CD4-positive, alpha-beta T cell treated with Interferon gamma for 1 hour (primary cell): ENCODE measurements around the gene SUCLA2.
"Not testable (repeated sequence)": the region's sequence is repeated elsewhere in the genome, so short reads cannot be mapped to it uniquely, and the experiment has no call there.

Experiments
- DNase-seq: peaks from one replicate; pipeline ENCODE4 v3.0.0-alpha.2; 2020

SUCLA2 gene

GRCh38 chr13:48001114-48001881 is at the start of gene SUCLA2:
TSS of gene SUCLA2 (minus strand) at chr13:48001273. CDS start at chr13:48001269, 4 bp downstream.
- peak; percentile 91 for DNase-seq

- no peak for DNase-seq
Measured at GRCh38 chr13:48050550-48050949, 49.5 kb upstream of the SUCLA2 start.

GRCh38 chr13:48043789-48044503 is 42.9 kb upstream of the SUCLA2 start:
- no peak for DNase-seq

DNA sequence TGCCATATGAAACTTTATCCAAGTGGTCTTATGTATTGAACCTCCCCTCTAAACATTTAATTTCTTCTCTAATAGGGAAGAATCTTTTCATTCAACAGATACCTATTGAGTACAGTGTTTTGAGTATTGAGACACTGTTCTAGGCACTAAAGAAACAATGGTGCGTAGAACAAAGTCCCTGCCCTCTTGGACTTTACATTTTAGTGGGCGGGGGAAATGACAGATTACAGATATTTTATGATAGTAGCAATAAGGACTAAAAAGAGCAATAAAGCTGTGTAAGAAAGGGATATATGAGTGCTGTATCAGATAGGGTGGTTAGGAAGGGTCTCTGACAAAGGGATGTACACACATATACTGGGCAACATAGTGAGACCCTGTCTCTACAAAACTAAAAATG is 41.8 kb upstream of the SUCLA2 start:
- no peak for DNase-seq

- no peak for DNase-seq
Measured at GRCh38 chr13:48040896-48041295, 39.8 kb upstream of the SUCLA2 start.

GRCh38 chr13:48040049-48040448 is 39.0 kb upstream of the SUCLA2 start:
- no peak for DNase-seq

DNA sequence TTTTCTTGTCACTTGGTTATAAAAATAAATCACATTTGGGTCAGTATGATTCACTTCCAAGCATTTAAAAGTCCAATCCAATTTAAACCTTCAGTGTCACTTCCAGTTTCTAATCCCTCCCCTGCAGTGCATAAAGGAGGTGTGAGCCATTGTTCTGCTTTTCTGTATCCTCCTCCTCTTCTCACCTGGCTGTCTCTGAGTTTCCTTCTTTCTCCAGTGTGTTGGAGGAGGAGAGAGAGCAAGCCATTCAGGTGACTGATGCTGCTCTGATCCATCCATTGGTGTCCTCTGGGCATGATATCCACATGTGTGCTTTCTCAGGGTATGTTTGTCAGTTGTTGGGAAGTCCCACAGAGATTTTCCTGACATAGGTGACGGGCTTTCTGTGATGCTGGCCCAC is 37.7 kb upstream of the SUCLA2 start:
- no peak for DNase-seq

DNA sequence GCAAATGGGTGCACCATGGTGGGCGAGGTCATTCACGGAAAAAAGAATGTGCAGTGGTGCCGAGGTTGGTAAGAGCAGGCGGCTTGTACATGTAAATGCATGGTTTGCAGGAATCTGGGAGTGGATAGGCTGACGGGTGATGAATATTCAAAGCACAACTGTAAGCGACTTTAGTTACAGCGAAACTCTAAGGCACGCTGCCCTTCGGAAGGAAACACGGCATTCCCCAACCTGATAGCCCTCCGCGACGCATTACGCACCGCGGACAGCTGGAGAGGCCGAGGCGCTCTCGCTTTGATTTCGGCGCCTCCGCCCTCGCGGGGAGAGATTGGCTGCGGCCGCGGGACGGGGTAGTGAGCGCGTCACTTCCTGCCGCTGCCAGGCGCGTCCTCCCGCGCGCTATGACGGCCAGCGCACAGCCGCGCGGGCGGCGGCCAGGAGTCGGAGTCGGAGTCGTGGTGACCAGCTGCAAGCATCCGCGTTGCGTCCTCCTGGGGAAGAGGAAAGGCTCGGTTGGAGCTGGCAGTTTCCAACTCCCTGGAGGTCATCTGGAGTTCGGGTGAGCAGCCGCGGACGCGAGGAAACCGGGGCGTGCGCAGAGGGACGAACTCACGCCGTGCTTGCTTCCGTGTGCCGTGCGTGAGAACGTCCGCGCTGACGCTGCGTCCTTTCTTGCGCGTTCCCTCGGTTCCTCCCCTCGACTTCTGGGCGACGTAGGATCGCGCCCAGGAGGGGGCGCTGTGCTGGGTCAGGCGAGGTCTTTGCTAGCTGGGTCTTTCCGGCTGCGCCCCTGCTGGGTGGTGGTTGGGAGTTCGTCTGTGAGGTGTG is 36.5 kb upstream of the SUCLA2 start, which contains the start of gene NUDT15:
Gene NUDT15 (plus strand): TSS at position 381 of the 828 bp plus-strand sequence. CDS start 21 bp downstream, at position 402.
- peak; percentile 93 for DNase-seq

DNA sequence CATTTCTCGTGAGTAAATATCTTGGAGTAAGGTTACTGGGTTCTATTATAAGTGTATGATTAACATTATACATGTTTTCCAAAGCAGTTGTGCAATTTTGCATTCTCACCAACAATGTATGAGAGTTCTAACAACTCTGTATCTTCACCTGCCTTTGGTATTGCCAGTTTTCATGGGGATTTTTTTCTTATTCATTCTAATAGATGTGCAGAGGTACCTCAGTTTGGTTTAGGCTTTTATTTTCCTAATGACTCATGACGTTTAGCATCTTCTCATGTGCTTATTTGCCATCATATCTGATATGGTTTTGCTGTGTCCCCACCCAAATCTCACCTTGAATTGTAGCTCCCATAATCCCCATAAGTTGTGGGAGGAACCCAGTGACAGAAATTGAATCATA is 28.8 kb upstream of the SUCLA2 start:
- no peak for DNase-seq

- DNase-seq: no peak
Measured at GRCh38 chr13:48028066-48028465, 27.0 kb upstream of the SUCLA2 start.

- no peak for DNase-seq
Measured at GRCh38 chr13:48019796-48020195, 18.7 kb upstream of the SUCLA2 start.

- DNase-seq: no peak
Measured at GRCh38 chr13:48018637-48019036, 17.6 kb upstream of the SUCLA2 start.

DNA sequence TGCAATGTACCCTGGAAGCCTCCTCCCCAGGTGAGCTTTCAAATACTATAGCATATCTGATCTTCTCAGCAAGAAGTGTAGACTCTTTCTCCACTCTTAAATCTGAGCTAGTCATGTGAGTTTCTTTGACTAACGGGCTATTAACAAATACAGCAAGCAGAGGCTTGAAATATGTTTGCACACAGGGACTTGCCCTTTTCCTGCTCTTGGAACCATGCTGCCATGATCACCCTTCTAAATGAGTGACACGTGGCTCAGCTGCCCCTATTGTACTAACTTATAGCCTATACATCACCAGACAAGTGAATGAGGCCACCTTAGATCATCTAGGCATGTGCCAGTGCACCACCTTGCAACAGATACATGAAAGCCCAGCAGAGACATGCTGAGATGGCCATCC is 13.3 kb upstream of the SUCLA2 start:
- DNase-seq: no peak

GRCh38 chr13:48012668-48013067 is 11.6 kb upstream of the SUCLA2 start:
- no peak for DNase-seq

- no peak for DNase-seq
Measured at GRCh38 chr13:48010698-48011097, 9.6 kb upstream of the SUCLA2 start.

DNA sequence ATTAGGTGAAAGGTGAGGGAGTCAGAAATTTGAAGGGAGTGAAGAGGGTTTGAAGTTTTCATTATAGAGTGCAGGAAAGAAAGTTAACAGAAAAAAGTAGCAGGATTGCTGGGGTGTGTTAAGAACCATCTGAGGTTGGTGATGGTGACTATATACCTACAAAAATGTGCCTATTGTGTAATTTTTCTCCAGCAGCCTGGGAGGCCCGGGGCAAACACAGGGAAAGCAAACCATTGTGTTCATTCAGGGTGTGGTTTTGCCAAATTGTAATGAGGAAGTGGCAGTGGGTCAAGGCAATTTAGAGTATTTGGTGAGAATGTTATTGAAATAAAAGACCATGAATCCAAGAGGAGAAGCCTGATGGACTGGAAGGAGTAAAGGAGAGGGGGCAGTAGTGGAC is 8.2 kb upstream of the SUCLA2 start:
- DNase-seq: no peak

DNA sequence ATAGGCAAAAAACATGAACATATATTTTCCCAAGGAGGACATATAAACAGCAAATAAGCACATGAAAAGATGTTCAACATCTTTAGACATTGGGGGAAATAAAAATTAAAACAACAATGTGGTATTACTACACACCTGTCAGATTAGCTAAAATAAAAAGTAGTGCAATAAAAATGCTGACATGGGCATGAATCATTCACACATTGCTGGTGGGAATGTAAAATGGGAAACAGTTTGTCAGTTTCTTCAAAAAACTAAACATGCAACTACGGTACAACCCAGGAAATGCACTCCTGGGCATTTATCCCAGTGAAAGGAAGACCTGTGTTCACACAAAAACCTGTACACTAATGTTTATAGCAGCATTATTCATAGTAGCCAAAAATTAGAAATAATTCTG is 5.3 kb upstream of the SUCLA2 start:
- DNase-seq: no peak

- no peak for DNase-seq
Measured at GRCh38 chr13:48004201-48004600, 3.1 kb upstream of the SUCLA2 start.

DNA sequence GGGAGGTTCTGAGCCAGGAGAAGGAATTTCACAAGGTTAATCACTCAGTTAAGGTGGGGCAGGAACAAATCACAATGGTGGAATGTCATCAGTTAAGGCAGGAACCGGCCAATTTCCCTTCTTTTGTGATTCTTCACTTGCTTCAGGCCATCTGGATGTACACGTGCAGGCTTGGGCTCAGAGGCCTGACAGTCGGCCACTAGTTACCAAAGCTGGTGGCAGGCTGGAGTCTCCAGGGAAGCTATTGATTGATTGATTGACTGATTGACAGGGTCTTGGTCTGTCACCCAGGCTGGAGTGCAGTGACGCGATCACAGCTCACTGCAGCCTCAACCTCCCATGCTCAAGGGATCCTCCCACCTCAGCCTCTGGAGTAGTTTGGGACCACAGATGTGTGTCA is 926 bp upstream of the SUCLA2 start:
- DNase-seq: not testable (repeated sequence)

- no peak for DNase-seq
Measured at GRCh38 chr13:48000559-48001113, 437 bp downstream of the SUCLA2 start.

DNA sequence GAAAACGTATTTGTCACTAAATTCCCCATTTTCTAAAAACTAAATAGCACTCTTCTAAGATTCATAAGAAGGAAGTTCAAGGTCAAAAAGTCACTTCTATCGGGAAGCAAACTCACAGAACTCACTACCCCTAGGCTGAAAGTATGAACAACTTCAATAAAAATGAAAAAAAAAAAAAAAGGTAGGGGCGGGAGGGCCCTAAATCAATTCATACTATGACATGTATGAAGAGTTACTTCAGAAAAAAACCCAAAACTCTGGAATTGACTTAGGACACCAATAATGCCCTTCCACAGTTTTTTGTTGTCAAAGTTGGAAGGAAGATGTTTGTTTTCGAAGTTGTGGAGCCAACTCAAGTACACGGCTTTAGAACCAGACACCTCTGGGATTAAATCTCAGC is 1.1 kb downstream of the SUCLA2 start:
- DNase-seq: no peak

DNA sequence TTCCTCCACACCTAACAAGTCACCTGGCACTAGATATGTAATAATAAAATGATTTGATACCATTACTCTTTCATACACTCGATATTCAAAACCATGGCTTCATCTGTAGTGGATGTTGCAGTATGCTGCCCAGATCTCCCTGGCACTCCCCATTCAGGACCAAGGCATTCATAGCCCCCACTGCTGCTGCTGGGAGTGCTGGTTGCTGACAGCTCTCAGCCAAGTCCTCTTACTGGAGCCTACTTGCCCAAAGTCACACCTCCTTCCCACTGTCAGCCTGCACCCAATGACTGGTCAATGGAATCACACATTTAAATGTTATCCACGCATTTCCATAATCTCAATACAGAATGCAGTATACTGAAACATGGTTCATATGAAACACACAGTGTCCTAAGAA is 3.7 kb downstream of the SUCLA2 start:
- DNase-seq: no peak

DNA sequence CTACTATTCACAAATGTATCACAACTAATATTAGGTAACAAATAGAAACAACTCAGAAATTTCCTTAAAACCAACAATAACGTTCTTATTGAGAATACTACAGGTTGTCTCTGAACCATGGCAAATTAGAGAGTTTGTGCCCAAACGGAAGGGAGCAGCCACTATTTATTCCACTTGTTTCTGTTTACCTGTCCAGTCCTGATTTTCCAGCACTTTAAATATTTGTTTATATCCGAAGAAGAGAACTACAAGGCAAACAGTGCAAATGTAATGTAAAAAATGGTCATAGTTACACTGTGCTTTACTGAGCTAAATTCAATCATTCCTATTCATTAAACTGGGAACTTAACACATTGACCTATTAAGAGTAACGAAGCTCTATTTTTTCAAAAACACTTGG is 9.2 kb downstream of the SUCLA2 start:
- DNase-seq: no peak
